Measurements from ENCODE around the gene CHST4.
"Not testable (repeated sequence)": the region's sequence is repeated elsewhere in the genome, so short reads cannot be mapped to it uniquely, and the experiment has no call there.

Gene CHST4

GRCh38 chr16:71501547-71501946, 24.7 kb upstream of the CHST4 start:
- TF ChIP-seq CTCF (conservative IDR thresholded peaks at IDR 0.05) = no peak
- no peak overlapping the region for H3K27ac ChIP-seq

- H3K27ac ChIP-seq = not testable (repeated sequence)
These were observed 22.2 kb upstream of the CHST4 start for GRCh38 chr16:71504051-71504450.

GRCh38 chr16:71504901-71505300, 21.3 kb upstream of the CHST4 start:
- no peak overlapping the region for H3K27ac ChIP-seq
- no peak for TF ChIP-seq CTCF (conservative IDR thresholded peaks at IDR 0.05)

GRCh38 chr16:71507061-71507460, 19.2 kb upstream of the CHST4 start:
- TF ChIP-seq CTCF (conservative IDR thresholded peaks at IDR 0.05) = no peak
- H3K27ac ChIP-seq = no peak overlapping the region

- no peak overlapping the region for H3K27ac ChIP-seq
- no peak for TF ChIP-seq CTCF (conservative IDR thresholded peaks at IDR 0.05)
These were observed 12.9 kb upstream of the CHST4 start for GRCh38 chr16:71513302-71513701.

- no peak overlapping the region for H3K27ac ChIP-seq
- TF ChIP-seq CTCF (conservative IDR thresholded peaks at IDR 0.05) = no peak
These were observed 11.8 kb upstream of the CHST4 start for GRCh38 chr16:71514476-71514875.

- H3K27ac ChIP-seq = no peak overlapping the region
- no peak for TF ChIP-seq CTCF (conservative IDR thresholded peaks at IDR 0.05)
These were observed 11.2 kb upstream of the CHST4 start for GRCh38 chr16:71515026-71515425.

GRCh38 chr16:71520550-71520949, 5.7 kb upstream of the CHST4 start:
- TF ChIP-seq CTCF (conservative IDR thresholded peaks at IDR 0.05) = no peak
- H3K27ac ChIP-seq = no peak overlapping the region
